Peyer's patch (tissue), 4 donors: ENCODE data around the gene DPEP3.
"Not testable (repeated sequence)": the region's sequence is repeated elsewhere in the genome, so short reads cannot be mapped to it uniquely, and the experiment has no call there.

Source experiments
- POLR2A ChIP-seq, 2 donors: fragments of 450-650 bp; IDR thresholded peaks; one replicate each; pipeline ENCODE4 v1.5.1; 2017; ENCODE audit warnings: antibody characterized with exemption in 2 of 2, mild to moderate bottlenecking in 2 of 2, moderate library complexity in 2 of 2
- TF ChIP-seq, protein P1 (sequence below), 6 experiments: fragments of 450-650 bp in 4 of 6; fragments of 200-600 bp in 2 of 6; sonication (generic) in 1 of 6; IDR thresholded peaks; one replicate each; pipeline ENCODE4 v1.5.1; 2017 to 2019; ENCODE audit warnings: antibody characterized with exemption in 6 of 6, mild to moderate bottlenecking in 3 of 6, moderate library complexity in 1 of 6

- TF ChIP-seq, protein P1, sequence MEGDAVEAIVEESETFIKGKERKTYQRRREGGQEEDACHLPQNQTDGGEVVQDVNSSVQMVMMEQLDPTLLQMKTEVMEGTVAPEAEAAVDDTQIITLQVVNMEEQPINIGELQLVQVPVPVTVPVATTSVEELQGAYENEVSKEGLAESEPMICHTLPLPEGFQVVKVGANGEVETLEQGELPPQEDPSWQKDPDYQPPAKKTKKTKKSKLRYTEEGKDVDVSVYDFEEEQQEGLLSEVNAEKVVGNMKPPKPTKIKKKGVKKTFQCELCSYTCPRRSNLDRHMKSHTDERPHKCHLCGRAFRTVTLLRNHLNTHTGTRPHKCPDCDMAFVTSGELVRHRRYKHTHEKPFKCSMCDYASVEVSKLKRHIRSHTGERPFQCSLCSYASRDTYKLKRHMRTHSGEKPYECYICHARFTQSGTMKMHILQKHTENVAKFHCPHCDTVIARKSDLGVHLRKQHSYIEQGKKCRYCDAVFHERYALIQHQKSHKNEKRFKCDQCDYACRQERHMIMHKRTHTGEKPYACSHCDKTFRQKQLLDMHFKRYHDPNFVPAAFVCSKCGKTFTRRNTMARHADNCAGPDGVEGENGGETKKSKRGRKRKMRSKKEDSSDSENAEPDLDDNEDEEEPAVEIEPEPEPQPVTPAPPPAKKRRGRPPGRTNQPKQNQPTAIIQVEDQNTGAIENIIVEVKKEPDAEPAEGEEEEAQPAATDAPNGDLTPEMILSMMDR (IDR thresholded peaks at IDR 0.05): not testable (repeated sequence)
- TF ChIP-seq POLR2A (IDR thresholded peaks at IDR 0.05): not testable (repeated sequence)
Measured at GRCh38 chr16:67998779-67999688, 18.7 kb upstream of the DPEP3 start, which contains the start of gene DPEP2.
